Stimulated activated CD8-positive, alpha-beta memory T cell treated with anti-CD3 and anti-CD28 coated beads, Interleukin-12 subunit alpha, Interleukin-12 subunit beta, amount 100 ng/mL, for 1 hour (primary cell): ENCODE measurements around the gene URI1.
A peak's percentile ranks its signal among the peaks of the same experiment; 100 is the strongest.
"Not testable (repeated sequence)": the region's sequence is repeated elsewhere in the genome, so short reads cannot be mapped to it uniquely, and the experiment has no call there.

Source experiments
- DNase-seq: peaks from one replicate; pipeline ENCODE4 v3.0.0-alpha.2; 2020; ENCODE audit warnings: low read depth

The URI1 gene

GRCh38 chr19:29941828-29942403 is at the start of gene URI1:
Gene URI1 (plus strand): TSS chr19:29942239. CDS start chr19:29942548, 309 bp downstream.
- peak; percentile 93 for DNase-seq

DNA sequence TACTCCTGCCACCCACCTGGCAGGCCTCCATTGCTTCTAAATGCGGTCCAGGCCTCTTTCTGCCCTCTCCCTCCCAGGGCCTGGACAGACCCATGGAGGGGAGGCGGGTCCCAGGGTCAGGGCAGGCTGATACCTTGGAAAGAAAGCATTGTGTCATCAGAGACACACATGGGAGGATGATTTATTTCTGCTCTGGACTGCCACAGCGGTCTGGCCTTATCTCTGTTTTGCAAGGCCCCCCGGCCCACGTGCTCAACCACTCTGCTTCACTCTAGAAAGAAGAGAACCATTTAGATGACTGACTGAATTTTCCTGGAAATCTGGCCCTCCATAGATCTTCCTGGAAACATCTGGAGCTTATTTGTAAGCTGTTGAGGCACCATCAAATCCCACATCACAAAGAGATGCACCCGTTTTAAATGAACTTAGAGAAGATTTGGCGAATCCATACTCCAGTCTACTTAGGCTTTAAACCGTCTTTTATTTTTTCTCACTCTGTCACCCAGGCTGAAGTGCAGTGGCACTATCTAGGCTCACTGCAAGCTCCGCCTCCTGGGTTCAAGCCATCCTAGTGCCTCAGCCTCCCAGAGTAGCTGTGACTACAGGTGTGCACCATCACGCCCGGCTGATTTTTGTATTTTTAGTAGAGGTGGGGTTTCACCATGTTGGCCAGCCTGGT is 48.3 kb upstream of the URI1 start:
- DNase-seq = no peak

GRCh38 chr19:29896802-29897201 is 45.2 kb upstream of the URI1 start:
- no peak for DNase-seq

DNA sequence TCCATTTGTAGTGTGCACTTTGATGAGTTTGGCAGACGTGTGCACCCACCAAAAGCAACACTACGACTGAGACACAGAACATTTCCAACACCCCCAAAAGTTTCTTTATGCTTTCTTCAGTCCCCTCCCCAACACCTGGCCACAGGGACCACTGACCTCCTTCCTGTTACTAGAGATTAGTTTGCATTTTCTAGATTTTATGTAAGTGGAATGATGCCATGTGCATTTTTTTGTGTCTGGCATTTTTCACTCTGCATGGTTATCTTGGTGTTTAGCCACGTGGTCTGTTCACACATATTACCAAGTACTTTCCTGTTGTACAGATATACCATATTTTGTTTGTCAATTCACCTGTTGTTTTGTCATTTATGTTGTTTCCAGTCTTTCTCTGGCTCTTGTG is 44.6 kb upstream of the URI1 start:
- no peak for DNase-seq

DNA sequence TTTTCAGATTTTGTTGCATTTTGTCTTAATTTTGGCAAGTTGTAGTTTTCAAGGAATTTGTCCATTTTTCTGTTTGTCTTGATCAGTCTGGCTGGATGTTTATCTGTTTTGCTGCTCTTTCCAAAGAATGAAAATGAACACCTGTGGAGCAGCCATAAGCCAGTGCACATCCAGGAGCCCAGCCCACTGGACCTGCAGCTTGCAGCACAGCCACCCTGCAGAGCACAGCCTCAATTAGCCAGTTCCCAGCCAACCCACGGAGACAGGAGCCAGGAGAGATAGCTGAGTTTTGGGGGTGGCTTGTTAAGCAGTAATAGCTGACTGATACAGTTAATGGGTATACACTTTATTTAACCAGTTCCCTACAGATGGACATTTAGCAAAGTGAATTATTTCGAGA is 38.0 kb upstream of the URI1 start:
- no peak for DNase-seq

GRCh38 chr19:29908963-29909944 is 32.8 kb upstream of the URI1 start:
- no peak for DNase-seq

DNA sequence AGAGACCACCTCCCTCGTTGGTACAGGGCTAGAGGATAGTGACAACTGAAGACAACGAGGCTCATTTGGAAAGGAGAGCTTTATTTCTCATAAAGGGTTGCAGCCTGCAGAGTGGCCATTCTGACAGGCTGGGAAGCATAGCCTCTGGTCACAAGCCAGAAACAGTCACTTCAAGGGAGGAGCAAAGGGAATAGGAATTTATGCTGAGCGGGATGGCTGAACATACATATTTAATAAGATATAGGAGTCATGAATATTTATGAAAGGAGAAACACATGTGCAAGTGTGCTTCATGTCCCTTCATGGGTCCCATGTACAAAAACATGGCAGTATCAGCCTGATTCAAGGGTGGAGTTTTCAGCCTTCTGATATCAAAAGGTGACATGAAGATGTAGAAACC is 27.1 kb upstream of the URI1 start:
- DNase-seq = no peak

DNA sequence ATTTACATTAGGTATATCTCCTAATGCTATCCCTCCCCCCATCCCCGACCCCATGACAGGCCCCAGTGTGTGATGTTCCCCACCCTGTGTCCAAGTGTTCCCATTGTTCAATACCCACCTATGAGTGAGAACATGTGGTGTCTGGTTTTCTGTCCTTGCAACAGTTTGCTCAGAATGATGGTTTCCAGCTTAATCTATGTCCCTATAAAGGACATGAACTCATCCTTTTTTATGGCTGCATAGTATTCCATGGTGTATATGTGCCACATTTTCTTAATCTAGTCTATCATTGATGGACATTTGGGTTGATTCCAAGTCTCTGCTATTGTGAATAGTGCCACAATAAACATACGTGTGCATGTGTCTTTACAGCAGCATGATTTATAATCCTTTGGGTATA is 26.2 kb upstream of the URI1 start:
- DNase-seq = not testable (repeated sequence)

DNA sequence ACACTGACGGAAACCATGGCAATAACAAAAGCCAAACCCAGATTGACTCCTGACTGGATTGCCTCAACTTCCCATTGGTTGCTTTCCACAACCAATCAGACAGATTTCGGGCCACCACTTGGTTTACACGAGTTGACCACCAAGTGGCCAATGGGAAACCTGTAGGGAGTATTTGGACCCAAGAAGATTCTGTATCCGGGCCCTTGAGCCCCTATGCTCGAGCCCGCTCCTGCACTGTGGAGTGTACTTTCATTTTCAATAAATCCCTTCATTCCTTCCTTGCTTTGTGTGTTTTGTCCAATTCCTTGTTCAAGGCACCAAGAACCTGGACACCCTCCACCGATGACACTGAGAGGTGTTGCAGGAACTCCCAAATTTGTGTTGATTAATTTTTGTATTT is 24.1 kb upstream of the URI1 start:
- no peak for DNase-seq

GRCh38 chr19:29918891-29919290 is 23.1 kb upstream of the URI1 start:
- DNase-seq = no peak

DNA sequence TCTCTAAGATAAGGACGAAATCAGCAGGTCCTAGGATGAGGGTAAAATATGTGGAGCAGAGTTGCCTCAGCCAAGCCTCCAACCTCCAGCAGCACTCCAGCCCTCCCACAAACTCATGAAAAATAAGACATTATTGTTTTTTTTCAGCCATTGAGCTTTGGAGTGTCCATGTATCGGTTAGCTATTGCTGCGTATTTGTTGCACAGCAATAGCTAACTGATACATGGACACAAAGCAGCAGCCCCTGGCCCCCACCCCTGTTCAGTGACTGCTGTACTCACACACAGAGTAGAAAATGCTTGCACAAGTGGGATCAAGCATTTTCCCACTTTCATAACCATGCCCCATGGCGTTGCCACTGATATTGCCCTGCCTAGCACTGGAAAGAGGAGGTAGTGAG is 19.1 kb upstream of the URI1 start:
- DNase-seq = no peak

DNA sequence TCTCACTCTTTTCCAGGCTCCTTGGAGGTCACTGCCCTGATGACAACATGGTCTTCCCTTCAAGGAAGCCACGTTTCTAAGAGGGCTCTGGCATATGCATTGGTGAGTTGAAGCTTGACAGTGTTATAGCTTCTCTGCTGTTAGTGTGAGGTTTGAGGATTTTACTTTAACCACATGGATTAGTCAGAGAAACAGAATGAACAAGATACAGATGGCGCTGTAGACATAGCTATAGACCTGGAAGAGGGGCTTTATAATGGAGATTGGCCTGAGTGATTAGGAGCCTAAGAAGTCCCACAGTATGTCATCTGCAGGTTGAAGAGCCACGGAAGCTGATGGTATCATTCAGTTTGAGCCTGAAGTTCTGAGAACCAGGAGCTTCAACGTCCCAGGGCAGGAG is 18.4 kb upstream of the URI1 start:
- DNase-seq = no peak

DNA sequence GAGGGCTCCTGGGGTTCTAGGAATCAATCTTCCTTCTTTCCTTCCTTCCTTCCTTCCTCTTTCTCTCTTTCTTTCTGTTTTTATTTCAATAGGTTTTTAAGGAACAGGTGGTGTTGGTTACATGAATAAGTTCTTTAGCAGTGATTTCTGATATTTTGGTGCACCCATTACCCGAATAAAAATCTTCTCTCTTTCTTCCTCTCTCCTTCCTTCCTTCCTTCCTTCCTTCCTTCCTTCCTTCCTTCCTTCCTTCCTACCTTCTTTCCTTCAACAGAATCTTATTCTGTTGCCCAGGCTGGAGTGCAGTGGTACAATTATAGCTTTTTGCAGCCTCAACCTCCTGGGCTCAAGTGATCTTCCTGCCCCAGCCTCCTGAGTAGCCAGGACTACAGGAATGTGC is 16.0 kb upstream of the URI1 start:
- no peak for DNase-seq

- no peak for DNase-seq
These were observed 15.2 kb upstream of the URI1 start for GRCh38 chr19:29926801-29927200.

- no peak for DNase-seq
These were observed 14.0 kb upstream of the URI1 start for GRCh38 chr19:29927944-29928625.

DNA sequence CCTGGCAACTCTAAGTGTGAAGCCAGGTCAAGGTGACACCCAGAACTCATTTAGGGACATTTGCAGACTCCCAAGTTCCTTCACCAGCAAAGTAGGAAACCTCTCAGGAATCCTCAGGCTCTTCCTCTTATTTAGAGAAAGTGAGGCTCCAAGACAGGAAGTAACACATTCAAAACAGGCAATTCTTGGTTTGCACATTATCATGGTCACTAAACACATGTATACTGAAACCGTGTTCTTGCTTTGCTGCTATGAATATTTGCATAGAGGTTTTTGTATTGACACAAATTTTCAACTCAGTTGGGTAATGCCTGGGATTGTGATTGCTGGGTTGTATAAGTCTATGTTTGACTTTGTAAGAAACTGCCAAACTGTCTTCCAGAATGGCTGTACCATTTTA is 13.2 kb upstream of the URI1 start:
- DNase-seq = no peak

DNA sequence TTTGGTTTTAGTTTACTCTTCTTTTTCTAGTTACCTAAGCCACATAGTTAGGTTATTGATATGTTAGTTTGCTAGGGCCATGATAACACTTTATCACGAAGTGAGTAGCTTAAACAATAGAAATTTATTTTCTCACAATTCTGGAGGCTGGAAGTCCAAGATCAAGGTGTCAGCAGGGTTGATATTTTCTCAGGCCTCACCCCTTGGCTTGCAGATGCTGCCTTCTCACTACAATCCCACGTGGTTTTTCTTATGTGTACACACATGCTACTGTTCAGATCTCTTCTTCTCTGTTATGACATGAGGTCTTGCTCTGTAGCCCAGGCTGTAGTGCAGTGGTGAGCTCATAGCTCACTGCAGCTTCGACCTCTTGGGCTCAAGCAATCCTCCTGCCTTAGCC is 7.8 kb upstream of the URI1 start:
- no peak for DNase-seq

GRCh38 chr19:29934781-29935180 is 7.3 kb upstream of the URI1 start:
- DNase-seq = no peak

DNA sequence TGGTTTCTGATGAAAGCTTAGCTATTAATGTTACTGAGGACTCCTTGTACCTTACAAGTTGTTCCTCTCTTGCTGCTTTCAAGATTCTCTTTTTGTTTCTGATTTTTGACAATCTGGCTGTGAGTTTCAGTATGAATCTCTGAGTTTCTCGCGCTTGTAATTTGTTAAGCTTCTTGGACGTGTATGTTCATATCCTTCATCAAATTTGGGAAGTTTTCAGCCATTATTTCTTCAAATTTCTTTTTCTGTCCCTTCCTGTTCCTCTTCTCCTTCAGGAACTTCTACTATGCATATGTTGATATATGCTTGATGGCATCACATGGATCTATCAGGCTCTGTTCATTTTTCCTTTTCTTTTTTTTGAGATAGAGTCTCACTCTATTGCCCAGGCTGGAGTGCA is 5.6 kb upstream of the URI1 start:
- no peak for DNase-seq

DNA sequence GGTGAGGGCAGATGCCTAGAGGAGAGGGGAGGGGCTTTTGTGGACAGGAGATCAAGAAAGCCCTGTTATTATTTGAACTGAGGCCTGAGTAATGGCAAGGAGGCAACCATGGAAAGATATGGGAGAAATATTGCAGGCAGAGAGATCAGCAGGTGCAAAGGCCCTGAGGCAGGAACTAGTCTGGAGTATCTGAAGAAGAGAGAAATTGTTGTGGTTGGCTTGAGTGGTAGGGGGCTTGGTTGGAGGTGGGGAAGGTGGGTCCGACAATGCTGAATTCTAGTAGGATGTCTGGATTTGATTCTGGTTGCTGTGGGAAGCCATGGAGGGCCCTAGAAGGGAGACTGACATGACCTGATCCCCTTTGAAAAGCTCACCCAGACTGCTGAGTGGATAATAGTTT is 2.4 kb upstream of the URI1 start:
- DNase-seq = no peak

DNA sequence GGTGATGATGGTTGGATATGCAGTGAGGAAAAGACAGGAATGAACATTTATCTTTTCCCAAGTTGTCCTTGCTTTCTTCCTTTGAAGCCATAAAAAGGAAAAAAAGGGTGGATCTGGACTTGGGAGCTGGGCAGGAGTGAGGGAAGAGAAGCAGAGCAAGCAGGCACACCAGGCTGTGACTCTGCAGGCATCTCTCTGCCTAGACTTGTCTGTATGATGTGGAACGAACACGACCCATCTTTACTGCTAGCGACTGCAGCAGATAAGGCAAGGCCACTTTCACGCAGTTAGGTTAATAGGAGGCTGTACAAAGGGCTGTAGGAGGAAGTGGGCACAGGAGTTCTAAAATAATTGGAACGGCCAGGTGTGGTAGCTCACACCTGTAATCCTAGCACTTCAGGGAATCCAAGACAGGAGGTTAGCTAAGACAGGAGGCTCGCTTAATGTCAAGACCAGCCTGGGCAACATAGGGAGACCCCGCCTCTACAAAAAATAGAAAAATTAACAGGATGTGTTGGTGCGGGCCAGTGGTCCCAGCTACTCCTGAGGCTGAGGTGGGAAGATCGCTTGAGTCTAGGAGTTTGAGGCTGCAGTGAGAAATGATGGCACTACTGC is 961 bp upstream of the URI1 start:
- no peak for DNase-seq
